K562 (cell line): ENCODE measurements around the gene MRPS18B. TPM values are rescaled to one million over a fixed set of nuclear protein-coding genes. Genes with fewer than 3 reads are reported as not detected.

Source experiments
- BCL6 ChIP-seq: fragments of 250-450 bp; sonication (Bioruptor Pico); IDR thresholded peaks from 2 replicates; pipeline ENCODE4 v1.4.0; 2020
- CTBP1 ChIP-seq: fragments of 450-650 bp; IDR thresholded peaks from 2 replicates; pipeline ENCODE4 v1.6.1; 2016; ENCODE audit warnings: borderline replicate concordance
- CXXC5 ChIP-seq: fragments of 250-450 bp; sonication (Bioruptor Pico); IDR thresholded peaks from 2 replicates; pipeline ENCODE4 v1.8.0; 2022; ENCODE audit warnings: inconsistent platforms, mild to moderate bottlenecking, moderate library complexity
- DDX20 ChIP-seq: fragments of 450-650 bp; IDR thresholded peaks from 2 replicates; pipeline ENCODE4 v1.6.1; 2016; ENCODE audit warnings: missing genetic modification characterization, low read depth, mild to moderate bottlenecking, missing compliant biosample characterization, moderate library complexity
- ETV6 ChIP-seq, 3 experiments: fragments of 150-350 bp in 1 of 3; sonication (generic) in 1 of 3; formaldehyde crosslinking in 1 of 3; IDR thresholded peaks; 2 replicates each; pipeline versions ENCODE4 v1.6.1 to v1.8.0; 2014 to 2022; ENCODE audit warnings: borderline replicate concordance in 2 of 3, low read depth in 2 of 3, antibody characterized with exemption in 1 of 3, low read length in 1 of 3, mild to moderate bottlenecking in 1 of 3, missing genetic modification reagents in 1 of 3
- FOXA1 ChIP-seq: fragments of 450-650 bp; IDR thresholded peaks from 2 replicates; pipeline ENCODE4 v1.6.1; 2016; ENCODE audit warnings: mild to moderate bottlenecking, borderline replicate concordance
- FOXK2 ChIP-seq, 2 experiments: fragments of 450-650 bp; IDR thresholded peaks in 1 of 2; conservative IDR thresholded peaks in 1 of 2; 2 replicates each; pipeline ENCODE4 v1.6.1; 2016; ENCODE audit warnings: low read depth in 2 of 2, mild to moderate bottlenecking in 1 of 2
- HCFC1 ChIP-seq: IDR thresholded peaks from 2 replicates; pipeline ENCODE4 v1.6.1; 2012; ENCODE audit warnings: low read depth, low read length, improper control_type of control experiment
- IRF1 ChIP-seq: sonication (generic); formaldehyde crosslinking; IDR thresholded peaks from 2 replicates; pipeline ENCODE4 v1.8.0; 2022; ENCODE audit warnings: missing genetic modification reagents, mild to moderate bottlenecking, borderline replicate concordance
- KLF10 ChIP-seq: fragments of 250-450 bp; sonication (Bioruptor Pico); IDR thresholded peaks from 2 replicates; pipeline ENCODE4 v1.6.1; 2021; ENCODE audit warnings: matching md5 sums
- MCM7 ChIP-seq, 2 experiments: fragments of 450-650 bp; IDR thresholded peaks; 2 replicates each; pipeline ENCODE4 v1.6.1; 2016 to 2018
- MECOM ChIP-seq: fragments of 250-450 bp; sonication (Bioruptor Pico); IDR thresholded peaks from 2 replicates; pipeline ENCODE4 v1.8.0; 2022; ENCODE audit warnings: inconsistent platforms
- NFXL1 ChIP-seq: fragments of 450-650 bp; formaldehyde crosslinking; IDR thresholded peaks from 2 replicates; pipeline ENCODE4 v1.4.0; 2021; ENCODE audit warnings: mild to moderate bottlenecking
- PTRF ChIP-seq: fragments of 450-650 bp; IDR thresholded peaks from 2 replicates; pipeline ENCODE4 v1.6.1; 2016; ENCODE audit warnings: mild to moderate bottlenecking, missing genetic modification characterization, missing compliant biosample characterization
- PURB ChIP-seq: sonication (generic); formaldehyde crosslinking; IDR thresholded peaks from 2 replicates; pipeline ENCODE4 v1.9.0; 2021; ENCODE audit warnings: low read depth, mild to moderate bottlenecking, missing genetic modification reagents
- RBM14 ChIP-seq: fragments of 200-400 bp; formaldehyde crosslinking; IDR thresholded peaks from 2 replicates; pipeline ENCODE4 v1.6.1; 2018; ENCODE audit warnings: low read depth, mild to moderate bottlenecking, low read length, moderate library complexity, borderline replicate concordance; ENCODE audit not compliant: insufficient read depth
- RNF2 ChIP-seq: sonication (generic); IDR thresholded peaks from 2 replicates; pipeline ENCODE4 v1.6.1; 2016
- SREBF2 ChIP-seq: sonication (generic); formaldehyde crosslinking; IDR thresholded peaks from 2 replicates; pipeline ENCODE4 v1.4.0; 2020; ENCODE audit warnings: mild to moderate bottlenecking, missing genetic modification reagents
- TSC22D4 ChIP-seq: fragments of 450-650 bp; IDR thresholded peaks from 2 replicates; pipeline ENCODE4 v1.6.1; 2016; ENCODE audit warnings: missing genetic modification characterization, missing biosample characterization, control low read depth
- ZBTB1 ChIP-seq: sonication (generic); formaldehyde crosslinking; IDR thresholded peaks from 2 replicates; pipeline ENCODE4 v1.8.1; 2023; ENCODE audit warnings: missing genetic modification reagents, low read depth, mild to moderate bottlenecking, borderline replicate concordance
- ZNF174 ChIP-seq: fragments of 250-450 bp; sonication (Bioruptor Pico); IDR thresholded peaks from 2 replicates; pipeline ENCODE4 v1.4.0; 2020; ENCODE audit warnings: mild to moderate bottlenecking
- ZNF24 ChIP-seq: fragments of 450-650 bp; IDR thresholded peaks from 2 replicates; pipeline ENCODE4 v1.6.1; 2016
- ZNF316 ChIP-seq: fragments of 450-650 bp; IDR thresholded peaks from 2 replicates; pipeline ENCODE4 v1.6.1; 2016
- ZNF699 ChIP-seq: fragments of 250-450 bp; sonication (Bioruptor Pico); IDR thresholded peaks from 2 replicates; pipeline ENCODE4 v1.8.0; 2021; ENCODE audit warnings: mild to moderate bottlenecking, moderate library complexity; ENCODE audit not compliant: insufficient replicate concordance
- polyA plus RNA-seq, 8 experiments: library from polyadenylated mRNA; depleted of rRNA in 4 of 8; stranded (reverse) in 5 of 8; unstranded in 3 of 8; fragments of >200 nt; fragmentation: Nextera tagmentation in 2 of 8; fragmentation: Illumina TruSeq in 1 of 8; extraction: Ambion mirVana in 2 of 8; extraction: Trizol in 1 of 8; gene quantifications; 2 replicates each; pipeline versions ENCODE4 v1.2.1 to v1.2.3, GENCODE V29; 2011 to 2014; ENCODE audit warnings: inconsistent platforms in 1 of 8, missing spikeins in 1 of 8
- total RNA-seq, 7 experiments: library from RNA; depleted of rRNA in 6 of 7; stranded (reverse); fragments of >200 nt in 6 of 7; fragmentation: Illumina TruSeq in 2 of 7; extraction: Trizol in 2 of 7; gene quantifications; 2 replicates each; pipeline versions ENCODE4 v1.2.1 to v1.2.3, GENCODE V29; 2011 to 2021; ENCODE audit warnings: low replicate concordance in 1 of 7
- TF ChIP-seq, protein P1 (sequence below): sonication (generic); formaldehyde crosslinking; IDR thresholded peaks from 2 replicates; pipeline ENCODE4 v1.8.0; 2022; ENCODE audit warnings: mild to moderate bottlenecking, missing genetic modification reagents

The MRPS18B gene
- total and polyA plus RNA-seq, 9 of the 15 experiments (the other 6 are each of a cell fraction or from before 2014, with no cell fraction given): 132 to 383 (median 178) TPM

DNA sequence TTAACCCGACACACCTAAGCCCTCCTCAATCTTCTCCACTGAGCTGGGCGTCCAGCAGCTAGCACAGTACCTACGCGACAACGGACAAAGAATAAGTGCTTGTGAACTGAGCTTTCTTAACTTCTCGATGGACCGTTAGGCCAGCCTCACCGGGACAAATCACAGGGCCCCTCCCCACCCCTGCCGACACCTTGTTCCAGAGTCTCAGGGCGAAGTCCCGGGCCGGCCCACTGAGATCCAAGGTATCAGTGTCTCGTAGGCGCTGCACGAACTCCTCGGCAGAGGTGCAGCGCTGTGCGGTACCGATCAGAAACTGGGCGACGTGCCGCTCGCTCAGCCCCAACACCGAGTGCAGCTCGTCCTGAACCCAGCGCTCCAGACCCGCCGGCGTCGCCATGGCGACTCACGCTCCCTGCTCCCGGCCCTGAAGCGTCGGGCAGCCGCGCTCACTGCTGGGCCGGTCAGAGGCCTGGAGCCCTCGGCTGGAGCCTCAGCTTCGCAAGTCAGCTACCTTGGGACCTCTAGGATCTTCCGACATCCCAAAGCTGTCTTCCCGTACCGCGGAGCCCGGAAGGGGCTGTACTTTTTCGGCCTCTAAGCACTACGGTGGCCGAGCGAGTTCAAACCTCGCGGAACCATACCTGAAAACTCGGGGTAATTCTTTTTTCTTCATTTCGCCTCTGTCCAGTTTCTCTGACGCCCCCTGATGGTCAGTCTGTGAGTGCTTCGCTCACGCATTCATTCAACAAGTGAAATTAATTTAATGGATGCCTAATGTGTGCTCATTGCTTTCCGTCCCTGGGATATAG lies 55.0 kb downstream of the MRPS18B start, which contains the start of gene DHX16 (continued):
- TF ChIP-seq IRF1 (CRISPR knock-in tag) (no peak), SREBF2 (CRISPR knock-in tag) (no peak), HCFC1 (peak; percentile 71), CXXC5 (peak; percentile 77), MECOM (CRISPR knock-in tag) (no peak), MCM7 (IDR thresholded peaks at IDR 0.05) (no peak; a peak in 1 of 4 replicates), FOXK2 (conservative IDR thresholded peaks at IDR 0.05 in 1 of 2, IDR thresholded peaks at IDR 0.05 in 1 of 2; ENCODE audit: low read depth in 2 of 2) (peak; percentile 21 to 66; a peak in 2 of 4 replicates), RNF2 (no peak), TSC22D4 (tag) (no peak), KLF10 (CRISPR knock-in tag) (no peak), ZNF316 (no peak), PTRF (tag) (no peak), RBM14 (no peak), ZNF24 (peak; percentile 97), ZNF699 (CRISPR knock-in tag) (no peak), FOXA1 (no peak), DDX20 (no peak), ZNF174 (CRISPR knock-in tag) (no peak), NFXL1 (no peak), ETV6 (IDR thresholded peaks at IDR 0.05; ENCODE audit: borderline replicate concordance in 1 of 2, low read depth in 2 of 2, low read length in 1 of 2) (0 out of 4 replicates have a peak, but pooled peaks of 1 of the 2 experiments have one; percentile 30), ETV6 (CRISPR knock-in tag; IDR thresholded peaks at IDR 0.05; ENCODE audit: borderline replicate concordance) (0 out of 2 replicates have a peak, but pooled peaks have one; percentile 22), CTBP1 (peak; percentile 58), ZBTB1 (CRISPR knock-in tag) (no peak), BCL6 (no peak), PURB (CRISPR knock-in tag) (no peak)
- TF ChIP-seq, protein P1, sequence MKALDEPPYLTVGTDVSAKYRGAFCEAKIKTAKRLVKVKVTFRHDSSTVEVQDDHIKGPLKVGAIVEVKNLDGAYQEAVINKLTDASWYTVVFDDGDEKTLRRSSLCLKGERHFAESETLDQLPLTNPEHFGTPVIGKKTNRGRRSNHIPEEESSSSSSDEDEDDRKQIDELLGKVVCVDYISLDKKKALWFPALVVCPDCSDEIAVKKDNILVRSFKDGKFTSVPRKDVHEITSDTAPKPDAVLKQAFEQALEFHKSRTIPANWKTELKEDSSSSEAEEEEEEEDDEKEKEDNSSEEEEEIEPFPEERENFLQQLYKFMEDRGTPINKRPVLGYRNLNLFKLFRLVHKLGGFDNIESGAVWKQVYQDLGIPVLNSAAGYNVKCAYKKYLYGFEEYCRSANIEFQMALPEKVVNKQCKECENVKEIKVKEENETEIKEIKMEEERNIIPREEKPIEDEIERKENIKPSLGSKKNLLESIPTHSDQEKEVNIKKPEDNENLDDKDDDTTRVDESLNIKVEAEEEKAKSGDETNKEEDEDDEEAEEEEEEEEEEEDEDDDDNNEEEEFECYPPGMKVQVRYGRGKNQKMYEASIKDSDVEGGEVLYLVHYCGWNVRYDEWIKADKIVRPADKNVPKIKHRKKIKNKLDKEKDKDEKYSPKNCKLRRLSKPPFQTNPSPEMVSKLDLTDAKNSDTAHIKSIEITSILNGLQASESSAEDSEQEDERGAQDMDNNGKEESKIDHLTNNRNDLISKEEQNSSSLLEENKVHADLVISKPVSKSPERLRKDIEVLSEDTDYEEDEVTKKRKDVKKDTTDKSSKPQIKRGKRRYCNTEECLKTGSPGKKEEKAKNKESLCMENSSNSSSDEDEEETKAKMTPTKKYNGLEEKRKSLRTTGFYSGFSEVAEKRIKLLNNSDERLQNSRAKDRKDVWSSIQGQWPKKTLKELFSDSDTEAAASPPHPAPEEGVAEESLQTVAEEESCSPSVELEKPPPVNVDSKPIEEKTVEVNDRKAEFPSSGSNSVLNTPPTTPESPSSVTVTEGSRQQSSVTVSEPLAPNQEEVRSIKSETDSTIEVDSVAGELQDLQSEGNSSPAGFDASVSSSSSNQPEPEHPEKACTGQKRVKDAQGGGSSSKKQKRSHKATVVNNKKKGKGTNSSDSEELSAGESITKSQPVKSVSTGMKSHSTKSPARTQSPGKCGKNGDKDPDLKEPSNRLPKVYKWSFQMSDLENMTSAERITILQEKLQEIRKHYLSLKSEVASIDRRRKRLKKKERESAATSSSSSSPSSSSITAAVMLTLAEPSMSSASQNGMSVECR: peak; percentile 99
